Activated CD8-positive, alpha-beta memory T cell treated with anti-CD3 and anti-CD28 coated beads, Interleukin-2, amount 50 U/mL, for 4 hours (primary cell): ENCODE data around the gene TGFB1I1.
"Not testable (repeated sequence)": the region's sequence is repeated elsewhere in the genome, so short reads cannot be mapped to it uniquely, and the experiment has no call there.

Source experiments
- DNase-seq: peaks from one replicate; pipeline ENCODE4 v3.0.0-alpha.2; 2020

The TGFB1I1 gene

GRCh38 chr16:31522071-31522470 lies 50.1 kb downstream of the TGFB1I1 start:
- DNase-seq, result no peak

GRCh38 chr16:31523768-31524167 lies 51.8 kb downstream of the TGFB1I1 start:
- not testable (repeated sequence) for DNase-seq

- no peak for DNase-seq
Observed at GRCh38 chr16:31525113-31525512, 53.2 kb downstream of the TGFB1I1 start.
